ENCODE data around the gene GEMIN2.

GRCh38 chr14:39090548-39091111, 23.5 kb upstream of the GEMIN2 start:
- TF ChIP-seq CTCF (IDR thresholded peaks at IDR 0.05): no peak
- no peak for TF ChIP-seq POLR2A (IDR thresholded peaks at IDR 0.05)
